Right lobe of liver (tissue), 6 donors: ENCODE measurements around the gene TM4SF5. TPM values are rescaled to one million over a fixed set of nuclear protein-coding genes. Genes with fewer than 3 reads are reported as not detected.

ENCODE experiments used
- ATAC-seq, 4 donors: fragments of 200-7000 bp; cut with Tn5 transposase; one replicate each; pipeline ENCODE4 v1.9.1; 2020; ENCODE audit warnings: mild to moderate bottlenecking in 4 of 4, moderate library complexity in 4 of 4
- DNase-seq, 3 donors: peaks; one replicate each; pipeline ENCODE4 v3.0.0-alpha.2; 2020
- H3K27ac ChIP-seq, 3 donors: fragments of 200-600 bp; one replicate each; pipeline ENCODE4 v1.8.0; 2022
- H3K27me3 ChIP-seq, 2 donors: fragments of 200-600 bp; one replicate each; pipeline ENCODE4 v1.8.0; 2022
- H3K36me3 ChIP-seq, 4 donors: fragments of 200-600 bp; sonication (generic) in 1 of 4; one replicate each; pipeline versions ENCODE4 v1.5.1 to v1.8.0; 2017 to 2022; ENCODE audit warnings: control low read depth in 1 of 4
- H3K4me1 ChIP-seq, 4 donors: fragments of 200-600 bp; sonication (generic) in 1 of 4; one replicate each; pipeline versions ENCODE4 v1.5.1 to v1.8.0; 2017 to 2022; ENCODE audit warnings: control low read depth in 1 of 4
- H3K4me3 ChIP-seq, 3 donors: fragments of 200-600 bp; one replicate each; pipeline ENCODE4 v1.8.0; 2022
- H3K9me3 ChIP-seq, 4 donors: fragments of 200-600 bp; sonication (generic) in 1 of 4; one replicate each; pipeline versions ENCODE4 v1.5.1 to v1.8.0; 2017 to 2022; ENCODE audit warnings: control low read depth in 1 of 4
- CTCF ChIP-seq, 4 donors: fragments of 200-600 bp in 3 of 4; fragments of 450-650 bp in 1 of 4; IDR thresholded peaks; one replicate each; pipeline versions ENCODE4 v1.5.1 to v1.8.0; 2016 to 2022; ENCODE audit warnings: antibody characterized with exemption in 4 of 4, mild to moderate bottlenecking in 2 of 4
- POLR2A ChIP-seq: fragments of 450-650 bp; IDR thresholded peaks from one replicate; pipeline ENCODE4 v1.6.1; 2017; ENCODE audit warnings: antibody characterized with exemption, mild to moderate bottlenecking
- WGBS: methylation state at CpG from one replicate; pipeline ENCODE4 v1.1.6; 2018; ENCODE audit warnings: low coverage, low lambda C conversion rate; ENCODE audit not compliant: insufficient coverage; ENCODE audit errors: missing lambda C conversion rate; 5-methylcytosine and 5-hydroxymethylcytosine counted together
- intact Hi-C, 2 donors: fragments of 100-400 bp; cut with DNase I; formaldehyde crosslinking; loops; one replicate each; pipeline versions ENCODE4 v1.11.2 to v1.14.1; 2022
- total RNA-seq, 6 experiments: library from RNA; depleted of rRNA in 2 of 6; stranded (reverse); fragments of >200 nt in 2 of 6; fragmentation: NEBNext Ultra II Directional in 3 of 6; extraction: Animal tissue kit (Norgen Biotek cat#: 25700) in 3 of 6; gene quantifications; one replicate each; pipeline versions ENCODE4 v1.1.0 to v1.2.4, GENCODE V29; 2016 to 2023
- donor health status: DM: no; HTN: yes; CAD: no.
- donor health status: DM: no; HTN: no; CAD: no.
- donor health status: DM: no; HTN: no; CAD: no.
- donor health status: DM: no; HTN: yes; CAD: no.
- donor health status: DM: no; HTN: yes; CAD: no.

TM4SF5 gene
- total RNA-seq, 6 experiments from 2014 or later = 67.1 to 215 (median 112) TPM

GRCh38 chr17:4800462-4801196, 28.9 kb downstream of the TM4SF5 start:
- ATAC-seq = no peak
- intact Hi-C loops = no loop called here
- Histone ChIP-seq H3K27ac (no peak overlapping the region), H3K4me1 (peaks cover 0 to 7% (median 0%) of the 10 kb centered on the region in 4 donors), H3K9me3 (no peaks in the 10 kb centered on the region), H3K4me3 (no peak overlapping the region), H3K27me3 (no peaks in the 10 kb centered on the region), H3K36me3 (peaks cover 0 to 17% (median 0%) of the 10 kb centered on the region in 4 donors)
- TF ChIP-seq CTCF (IDR thresholded peaks at IDR 0.05) (no peak), POLR2A (no peak)
- WGBS = 88% methylated on average over 9 of the region's 10 CpGs
- DNase-seq = no peak

- Histone ChIP-seq H3K4me3 (no peak within 1 kb of the TSS), H3K27me3 (no peaks in the 10 kb centered on the region), H3K4me1 (peaks cover 0 to 4% (median 0%) of the 10 kb centered on the region in 4 donors), H3K36me3 (peaks cover 0 to 17% (median 0%) of the 10 kb centered on the region in 4 donors), H3K9me3 (no peaks in the 10 kb centered on the region), H3K27ac (no peak within 1 kb of the TSS)
- ATAC-seq (no peak), DNase-seq (no peak)
- WGBS = 77% methylated on average over 9 of the region's 9 CpGs
- intact Hi-C loops = no loop called here
- TF ChIP-seq CTCF (IDR thresholded peaks at IDR 0.05) (no peak), POLR2A (no peak)
These were observed 30.5 kb downstream of the TM4SF5 start, which contains the start of gene C17orf114 for GRCh38 chr17:4802228-4802627. Gene C17orf114, minus strand, starts transcription at chr17:4802328.

- intact Hi-C loops = loop anchor here in 1 of 2 donors (5.0 kb wide), 1 partner anchor 76 kb away; no protein-coding TSS in a partner anchor
- Histone ChIP-seq H3K4me3 (peak overlapping the region; percentile 47 to 84 (median 76)), H3K4me1 (peaks cover 0 to 12% (median 3%) of the 10 kb centered on the region in 4 donors), H3K27me3 (no peaks in the 10 kb centered on the region), H3K36me3 (no peaks in the 10 kb centered on the region), H3K9me3 (no peaks in the 10 kb centered on the region), H3K27ac (peak overlapping the region in 1 of 3 donors; percentile 66)
- no peak for ATAC-seq
- TF ChIP-seq POLR2A = no peak
- TF ChIP-seq CTCF (IDR thresholded peaks at IDR 0.05) = no peak
- WGBS = 0% methylated on average over 7 of the region's 16 CpGs
- no peak for DNase-seq
These were observed 34.7 kb downstream of the TM4SF5 start for GRCh38 chr17:4806456-4806776.

- ATAC-seq (peak; percentile 90 to 98 (median 94)), DNase-seq (peak; percentile 94 to 95 (median 94))
- no peaks in the 10 kb centered on the region for H3K36me3 ChIP-seq
- no peaks in the 10 kb centered on the region for H3K9me3 ChIP-seq
- TF ChIP-seq POLR2A = peak; percentile 62
- no peak for TF ChIP-seq CTCF (IDR thresholded peaks at IDR 0.05)
- peaks cover 0 to 12% (median 3%) of the 10 kb centered on the region in 4 donors for H3K4me1 ChIP-seq
- 0% methylated on average over 2 of the region's 106 CpGs for WGBS
- H3K27me3 ChIP-seq = no peaks in the 10 kb centered on the region
- peak within 1 kb of the TSS in 2 of 3 donors; percentile 66 to 76 for H3K27ac ChIP-seq
- H3K4me3 ChIP-seq = peak within 1 kb of the TSS; percentile 65 to 84 (median 76)
- intact Hi-C loops = loop anchor here in 1 of 2 donors (5.0 kb wide), 1 partner anchor 75 kb away; no protein-coding TSS in a partner anchor
These were observed 35.3 kb downstream of the TM4SF5 start, which contains the start of gene PLD2 for GRCh38 chr17:4806777-4807604. Gene PLD2, plus strand, starts transcription at chr17:4807152. Its CDS starts 621 bp downstream, at chr17:4807773.
